GM19372 (cell line): ENCODE measurements around the gene DENND6B.

Experiments used
- ATAC-seq: cut with Tn5 transposase; IDR thresholded peaks from one replicate; pipeline ENCODE4 v1.9.1; 2021; ENCODE audit warnings: mild to moderate bottlenecking, low read depth, moderate library complexity; ENCODE audit not compliant: unreplicated experiment

Gene DENND6B

DNA sequence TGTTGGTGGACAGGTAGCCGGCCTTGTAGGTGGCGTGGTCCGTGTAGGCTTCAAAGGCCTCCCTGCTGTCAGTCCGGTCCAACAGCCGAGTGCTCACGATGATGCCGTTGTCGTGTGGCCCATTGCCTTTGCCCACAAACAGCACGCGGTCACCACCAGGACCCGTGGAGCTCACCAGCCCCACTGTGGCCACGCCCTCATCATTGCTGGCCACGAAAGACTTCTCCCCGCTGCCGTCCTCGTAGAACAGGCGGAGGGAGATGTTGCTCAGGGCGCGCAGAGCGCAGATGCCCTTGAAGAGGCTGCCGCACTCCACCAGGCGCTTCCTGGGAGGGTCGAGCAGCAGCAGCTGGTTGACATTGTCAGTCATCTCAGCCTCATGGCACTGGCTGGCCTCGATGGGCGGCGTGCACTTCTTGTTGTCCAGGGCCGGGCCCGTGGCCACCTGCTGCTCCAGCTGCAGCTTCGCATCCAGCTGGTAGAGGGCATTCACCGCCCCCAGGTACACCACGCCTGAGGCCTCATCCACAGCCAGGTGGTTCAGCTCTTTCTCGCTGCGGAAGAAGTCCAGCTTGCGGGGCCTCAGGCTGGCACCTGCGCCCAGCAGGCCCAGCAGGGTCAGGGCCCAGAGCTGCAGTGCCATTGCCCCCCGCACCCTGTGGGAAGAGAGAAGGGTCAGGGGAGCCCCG is 36.7 kb downstream of the DENND6B start:
- no peak for ATAC-seq

GRCh38 chr22:50289151-50289941 is 37.5 kb downstream of the DENND6B start:
- ATAC-seq = no peak

GRCh38 chr22:50287731-50288130 is 39.1 kb downstream of the DENND6B start:
- no peak for ATAC-seq

DNA sequence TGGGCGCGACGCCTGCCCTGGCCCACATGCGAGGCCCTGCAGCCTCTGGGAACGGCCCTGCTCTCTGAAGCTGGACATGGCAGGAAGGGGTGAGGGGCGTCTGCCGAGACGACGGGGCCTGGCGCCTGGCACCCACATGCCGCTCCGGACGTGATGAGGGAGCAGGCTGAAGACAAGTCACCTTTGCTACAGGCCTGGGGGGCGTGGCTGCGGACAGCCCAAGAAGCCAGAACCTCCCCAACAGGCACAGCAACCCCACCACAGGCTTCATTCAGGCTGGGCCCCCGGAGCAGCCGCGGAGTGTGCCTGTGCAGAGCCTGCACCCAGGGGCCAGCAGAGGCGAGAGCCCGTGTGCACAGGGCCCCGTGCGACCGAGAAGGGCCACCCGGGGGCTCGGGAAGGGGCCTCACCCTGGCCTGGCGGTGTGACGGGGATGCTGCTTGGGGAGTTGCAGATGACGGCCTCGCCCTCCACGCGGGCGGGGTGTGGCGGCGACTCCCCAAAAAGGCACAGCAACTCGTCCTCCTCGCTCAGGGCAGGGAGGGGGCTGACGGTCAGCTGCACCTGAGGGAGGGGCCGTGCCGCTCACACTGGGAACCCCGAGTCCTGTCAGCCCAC is 40.0 kb downstream of the DENND6B start:
- no peak for ATAC-seq

DNA sequence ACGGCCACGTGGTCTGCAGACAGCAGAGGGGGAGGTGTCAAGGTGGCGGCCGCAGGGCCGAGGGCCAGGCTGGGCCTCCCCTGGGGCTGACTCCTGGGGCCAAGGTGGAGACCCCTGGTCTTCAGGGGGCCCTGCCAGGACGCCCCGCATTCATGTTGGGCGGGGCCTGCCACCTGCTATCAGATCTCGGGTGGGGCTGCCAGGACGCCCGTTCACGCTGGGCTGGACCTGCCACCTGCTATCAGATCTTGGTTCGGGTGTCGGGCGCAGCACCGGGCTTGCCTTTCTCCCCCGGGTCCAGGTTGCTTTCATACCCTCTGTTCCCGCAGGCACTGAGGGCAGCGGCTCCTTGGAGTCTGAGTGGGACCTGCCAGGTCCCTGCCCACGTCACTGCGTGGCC is 40.5 kb downstream of the DENND6B start:
- no peak for ATAC-seq

DNA sequence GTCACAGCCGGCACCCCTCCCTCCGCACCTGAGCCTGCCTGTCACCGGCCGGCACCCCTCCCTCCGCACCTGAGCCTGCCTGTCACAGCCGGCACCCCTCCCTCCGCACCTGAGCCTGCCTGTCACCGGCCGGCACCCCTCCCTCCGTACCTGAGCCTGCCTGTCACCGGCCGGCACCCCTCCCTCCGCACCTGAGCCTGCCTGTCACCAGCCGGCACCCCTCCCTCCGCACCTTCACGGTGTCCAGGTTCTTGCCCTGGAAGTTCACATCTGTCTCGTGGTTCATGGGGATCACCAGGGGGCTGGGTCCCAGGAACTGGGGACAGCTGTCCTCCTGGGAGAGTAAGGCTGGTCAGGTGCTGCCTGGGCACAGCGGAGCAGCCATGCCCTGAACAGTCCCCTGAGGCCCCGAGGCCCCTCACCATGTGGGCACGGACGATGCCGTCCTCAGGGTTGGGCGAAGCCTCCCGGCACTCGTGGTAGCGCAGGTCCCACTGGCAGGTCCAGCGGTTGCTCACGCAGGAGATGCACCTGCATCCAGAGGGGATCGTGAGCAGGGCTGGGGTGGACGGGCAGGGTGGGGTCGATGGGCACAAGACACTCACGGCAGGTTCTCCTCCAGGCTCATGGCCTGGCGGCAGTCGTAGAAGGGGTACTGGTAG is 41.1 kb downstream of the DENND6B start:
- no peak for ATAC-seq

- ATAC-seq = no peak
Measured at GRCh38 chr22:50284479-50284878, 42.3 kb downstream of the DENND6B start.

DNA sequence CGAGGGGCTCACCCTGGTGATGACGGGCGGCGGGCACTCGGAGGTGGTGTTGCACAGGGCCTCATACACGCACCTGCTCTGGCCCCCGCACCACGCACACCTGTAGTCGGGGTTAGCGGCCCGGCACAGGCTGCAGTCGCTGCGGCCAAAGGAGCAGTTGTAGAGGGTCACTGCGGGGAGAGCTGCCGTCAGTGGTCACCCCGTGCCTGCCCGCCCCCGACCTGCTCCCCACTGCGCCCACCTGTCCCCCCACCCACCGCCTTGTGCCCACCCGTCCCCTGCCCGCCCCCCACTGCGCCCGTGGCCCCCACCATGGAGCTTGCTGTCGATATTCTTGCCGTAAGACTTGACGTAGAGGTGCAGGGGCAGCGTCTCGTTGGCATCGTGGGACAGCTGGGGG is 43.0 kb downstream of the DENND6B start:
- no peak for ATAC-seq

- ATAC-seq = no peak
Measured at GRCh38 chr22:50282361-50283155, 44.3 kb downstream of the DENND6B start.

DNA sequence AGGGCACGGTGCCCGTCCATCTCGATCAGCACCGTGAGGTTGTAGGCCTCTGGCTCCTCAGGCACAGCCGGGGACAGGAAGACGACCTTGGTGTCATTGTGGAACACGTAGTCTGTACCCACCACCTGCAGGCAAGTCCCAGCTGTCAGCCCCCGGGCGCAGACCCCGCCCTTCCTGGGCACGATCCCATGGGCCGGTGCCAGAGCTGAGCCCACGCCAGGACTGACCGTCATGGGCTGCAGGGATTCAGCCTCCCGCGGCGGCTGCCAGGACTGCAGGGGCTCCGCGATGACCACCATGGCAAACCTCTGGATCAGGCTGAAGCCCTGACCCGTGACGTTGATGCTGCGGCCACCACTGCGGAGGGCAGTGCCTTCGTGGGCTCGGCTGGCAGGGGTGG is 44.9 kb downstream of the DENND6B start:
- ATAC-seq = no peak

DNA sequence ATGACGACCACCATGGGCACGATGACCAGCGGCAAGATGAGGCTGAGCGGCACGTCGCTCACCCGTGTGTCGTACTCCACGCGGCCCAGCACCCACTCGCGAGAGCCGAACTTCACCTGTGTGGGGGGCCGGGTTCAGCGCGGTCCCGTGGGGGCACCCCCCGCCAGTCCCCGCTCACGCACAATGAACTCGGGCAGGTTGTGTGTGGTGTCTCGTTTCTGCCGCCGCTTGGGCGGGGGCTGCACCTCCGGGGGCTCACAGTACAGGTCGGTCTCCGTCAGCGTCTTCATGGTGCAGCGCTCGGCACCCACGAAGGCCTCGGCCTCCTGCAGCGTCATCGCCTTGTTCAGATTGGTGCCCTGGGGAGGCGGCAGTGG is 45.4 kb downstream of the DENND6B start:
- ATAC-seq = no peak

- no peak for ATAC-seq
Measured at GRCh38 chr22:50280708-50281383, 46.0 kb downstream of the DENND6B start.

- ATAC-seq = no peak
Measured at GRCh38 chr22:50280022-50280707, 46.6 kb downstream of the DENND6B start.

- no peak for ATAC-seq
Measured at GRCh38 chr22:50278956-50279619, 47.7 kb downstream of the DENND6B start.

DNA sequence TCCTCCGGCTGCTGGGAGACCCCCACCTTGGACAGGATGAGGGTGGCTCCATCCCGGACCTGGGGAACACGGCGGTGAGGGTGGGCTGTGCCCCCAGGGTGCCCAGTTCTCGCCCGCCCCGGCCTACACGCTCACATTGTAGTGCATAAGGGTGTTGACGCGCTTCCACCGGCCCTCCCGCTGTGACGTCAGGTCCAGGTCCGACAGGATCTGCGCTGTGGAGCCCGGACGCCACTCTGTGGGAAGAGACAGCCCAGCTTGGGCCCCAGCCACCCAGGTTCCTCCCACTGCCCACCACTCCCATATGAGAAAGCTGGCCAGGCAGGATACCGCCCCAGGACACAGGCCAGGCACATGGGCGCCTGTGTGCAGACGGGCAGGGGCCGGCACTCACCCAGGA is 48.4 kb downstream of the DENND6B start:
- no peak for ATAC-seq

DNA sequence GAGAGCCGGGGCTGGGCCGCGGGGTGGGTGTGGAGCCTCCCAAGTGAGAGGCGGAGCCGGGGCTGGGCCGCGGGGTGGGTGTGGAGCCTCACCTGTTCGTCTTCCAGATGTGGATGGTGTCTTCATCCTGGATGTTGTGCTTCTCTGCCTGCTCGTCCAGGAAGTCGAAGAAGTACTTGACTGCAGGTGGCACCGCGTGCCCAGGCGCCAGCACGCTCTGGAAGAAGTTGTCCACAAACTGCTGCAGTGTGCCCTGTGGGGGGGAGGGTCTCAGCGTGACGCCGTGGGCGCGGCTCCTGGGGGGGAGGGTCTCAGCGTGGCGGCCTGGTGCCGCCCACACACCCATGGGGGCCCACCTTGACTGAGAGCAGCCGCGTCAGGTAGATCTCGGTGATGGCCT is 49.1 kb downstream of the DENND6B start:
- ATAC-seq = no peak

GRCh38 chr22:50276143-50276542 is 50.7 kb downstream of the DENND6B start:
- ATAC-seq = peak; percentile 59

DNA sequence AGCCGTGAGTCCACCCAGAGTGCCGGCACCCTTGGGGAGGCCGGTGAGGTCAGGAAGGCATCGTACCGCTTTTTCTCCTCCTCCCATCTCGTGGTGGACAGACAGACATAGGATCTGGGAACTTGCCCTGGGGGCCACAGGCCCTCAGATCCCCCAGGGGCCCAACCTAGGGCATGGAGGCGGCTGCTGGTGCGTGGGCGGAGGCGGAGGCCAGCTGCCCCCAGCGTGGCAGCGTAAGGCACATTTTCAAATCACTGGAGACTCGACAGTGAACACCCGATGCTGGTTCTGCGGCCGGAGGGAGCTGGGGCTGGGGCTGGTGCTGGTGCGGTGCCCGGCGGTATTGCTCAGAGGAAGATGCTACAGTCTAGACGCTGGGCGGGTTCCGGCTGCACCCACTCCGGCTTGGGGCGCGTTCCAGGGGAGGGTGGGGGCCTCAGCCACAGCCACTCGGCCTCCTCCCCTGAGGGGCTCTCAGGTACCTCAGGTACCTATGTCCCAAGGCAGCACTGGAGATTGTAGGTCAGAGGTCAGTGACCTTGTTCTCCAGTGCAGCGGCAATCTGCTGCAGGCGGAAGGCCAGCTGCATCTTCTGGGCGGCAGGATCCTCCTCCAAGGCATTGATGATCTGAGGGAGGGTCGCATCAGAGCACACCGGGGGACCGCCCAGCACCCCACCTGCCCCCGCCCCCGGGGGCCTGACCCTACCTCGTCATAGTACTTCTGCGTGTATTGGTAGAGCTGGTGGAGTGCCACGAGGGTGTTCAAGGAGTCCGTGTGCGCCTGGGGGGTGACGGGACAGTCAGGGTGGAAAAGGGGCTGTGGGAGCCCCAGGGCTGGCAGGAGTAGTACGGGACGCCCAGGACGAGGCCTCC is 51.4 kb downstream of the DENND6B start:
- ATAC-seq = no peak
